Ecto neural progenitor cell (in vitro differentiated cells): Measurements from ENCODE around the gene SPATS2L.

Experiments
- DNase-seq: peaks from one replicate; pipeline ENCODE4 v3.0.0-alpha.2; 2018; ENCODE audit warnings: low spot score

Gene SPATS2L

GRCh38 chr2:200443916-200444315 lies 137.4 kb downstream of the SPATS2L start:
- no peak for DNase-seq

- DNase-seq: no peak
These were observed 138.0 kb downstream of the SPATS2L start for GRCh38 chr2:200444530-200444929.

DNA sequence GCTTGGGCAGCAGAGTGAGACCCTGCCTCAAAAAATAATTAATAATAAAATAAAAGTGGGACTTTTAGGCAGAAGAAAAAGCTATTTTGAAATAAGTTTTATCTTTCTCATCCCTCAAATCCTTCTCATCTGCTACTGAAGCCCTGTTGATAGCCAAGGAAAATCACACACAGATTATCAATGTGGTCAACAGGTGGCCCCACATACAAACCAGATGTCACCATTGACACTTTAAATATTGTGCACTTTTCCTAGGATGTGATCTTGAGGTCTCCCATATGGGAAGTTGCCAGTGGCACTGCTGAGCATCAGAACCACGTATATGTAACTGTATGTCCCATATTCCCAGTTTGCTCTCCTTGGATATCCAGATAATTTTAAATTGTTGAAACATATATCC lies 138.8 kb downstream of the SPATS2L start:
- DNase-seq: no peak

DNA sequence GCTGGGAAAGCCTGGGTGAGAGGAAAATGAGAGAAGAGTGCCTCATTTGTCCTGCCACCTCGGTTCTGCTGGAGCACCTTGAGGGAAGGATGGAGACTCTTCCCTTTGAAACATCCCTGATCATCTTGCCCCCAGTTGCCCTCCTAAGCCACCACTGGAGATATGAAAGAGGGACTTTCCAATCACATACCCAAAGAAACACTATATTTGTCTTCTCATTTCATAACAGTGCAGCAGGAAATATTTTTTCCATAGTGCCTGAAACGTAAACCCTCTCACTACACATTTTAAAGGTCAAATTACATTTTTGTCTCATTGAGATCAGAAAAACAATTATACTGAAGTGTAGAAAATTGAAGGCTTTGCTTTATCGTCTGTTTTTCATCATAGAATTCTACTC lies 140.1 kb downstream of the SPATS2L start:
- DNase-seq: no peak

GRCh38 chr2:200447139-200447855 lies 140.8 kb downstream of the SPATS2L start:
- no peak for DNase-seq

GRCh38 chr2:200448455-200448854 lies 142.0 kb downstream of the SPATS2L start:
- DNase-seq: no peak

DNA sequence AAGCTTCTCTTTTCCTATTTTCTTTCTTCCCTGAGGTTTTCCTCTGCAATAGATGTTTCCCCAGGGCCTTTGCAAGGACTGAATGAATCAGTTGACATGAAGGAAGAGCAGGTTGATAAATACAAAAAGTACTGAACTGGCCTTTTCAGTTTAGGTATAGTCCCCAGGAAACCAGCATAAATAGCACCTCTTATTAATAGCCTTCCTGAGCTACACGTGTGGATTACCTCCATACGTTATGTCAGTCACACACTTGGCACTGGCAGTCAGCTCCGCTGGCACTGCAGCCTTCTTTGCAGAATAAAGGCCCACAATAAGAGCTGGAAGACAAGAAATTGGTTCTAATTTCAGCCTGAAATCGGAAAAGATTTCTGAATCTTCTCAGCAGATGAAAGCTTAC lies 142.7 kb downstream of the SPATS2L start:
- no peak for DNase-seq

GRCh38 chr2:200450288-200450687 lies 143.8 kb downstream of the SPATS2L start:
- no peak for DNase-seq

GRCh38 chr2:200451511-200451910 lies 145.0 kb downstream of the SPATS2L start:
- DNase-seq: no peak

DNA sequence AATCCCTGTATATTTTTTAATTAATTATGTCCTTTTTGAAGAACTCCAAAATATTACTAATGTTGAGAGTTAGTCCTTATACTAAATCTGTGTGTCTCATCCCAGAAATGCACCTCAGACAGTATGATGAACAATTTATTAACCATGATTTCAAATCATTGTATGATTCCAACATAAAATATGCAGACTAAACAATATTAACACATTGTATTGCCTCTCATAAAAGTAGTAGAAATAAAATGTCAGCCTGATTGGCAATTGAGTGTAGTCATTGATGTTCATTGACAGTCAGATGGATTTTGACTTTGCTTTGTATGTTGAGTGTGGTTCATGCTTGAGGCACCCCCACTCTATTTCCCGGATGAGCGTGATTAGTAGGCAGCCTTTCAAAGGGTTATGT lies 145.9 kb downstream of the SPATS2L start:
- DNase-seq: no peak

- DNase-seq: no peak
These were observed 146.8 kb downstream of the SPATS2L start for GRCh38 chr2:200453142-200453852.

DNA sequence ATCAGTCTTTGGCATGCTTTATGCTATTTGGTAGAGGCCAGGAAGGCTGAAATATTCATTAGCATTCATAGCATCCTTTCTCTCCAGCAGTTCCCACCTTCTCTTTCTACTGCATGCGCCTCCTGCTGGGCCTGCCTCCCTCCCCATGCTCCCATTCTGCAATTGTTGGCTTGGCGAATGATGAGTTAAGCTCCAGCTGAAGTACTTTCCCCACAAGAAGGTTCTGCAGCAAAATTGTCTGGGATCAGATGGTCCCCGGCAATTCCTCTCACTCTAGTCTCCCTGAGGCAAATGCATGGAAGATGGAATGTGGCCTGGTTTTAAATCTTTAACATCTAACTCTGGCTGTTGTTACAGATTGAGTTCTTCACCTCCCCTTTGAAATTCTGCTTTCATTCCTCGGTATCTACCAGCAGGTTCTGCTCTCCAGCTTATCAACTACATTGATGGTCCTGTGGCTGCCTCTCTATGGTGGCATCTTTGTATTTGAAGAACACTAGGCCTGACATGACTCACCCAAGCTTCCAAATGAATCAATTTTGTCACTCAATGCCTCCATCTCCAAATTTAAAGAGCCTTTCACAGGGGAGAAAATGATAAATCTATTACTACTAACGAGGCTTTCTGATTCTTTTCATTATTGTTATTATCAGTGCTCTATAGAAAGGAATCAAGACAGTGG lies 147.5 kb downstream of the SPATS2L start:
- DNase-seq: no peak

GRCh38 chr2:200454927-200455801 lies 148.7 kb downstream of the SPATS2L start:
- no peak for DNase-seq

- DNase-seq: no peak
These were observed 149.5 kb downstream of the SPATS2L start for GRCh38 chr2:200455958-200456421.

- no peak for DNase-seq
These were observed 150.1 kb downstream of the SPATS2L start for GRCh38 chr2:200456567-200456966.

DNA sequence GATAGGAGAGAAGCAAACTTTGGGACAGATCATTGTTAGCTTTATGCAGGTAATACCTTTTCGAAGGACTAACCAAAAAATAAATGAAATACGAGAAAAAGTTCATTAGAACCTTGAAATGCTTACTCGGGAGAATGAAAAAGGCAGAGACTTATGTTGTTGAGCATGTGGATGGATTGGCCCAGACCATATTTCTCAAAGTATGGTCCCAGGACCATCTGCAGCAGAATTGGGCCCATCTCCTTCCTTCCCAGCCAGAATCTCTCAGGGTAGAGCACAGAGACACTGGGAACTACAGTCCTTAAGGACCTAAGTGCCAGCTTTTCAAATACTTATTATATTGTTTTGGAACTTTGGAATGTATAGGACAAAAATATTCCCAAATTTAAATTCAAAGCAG lies 152.6 kb downstream of the SPATS2L start:
- no peak for DNase-seq

- DNase-seq: no peak
These were observed 155.6 kb downstream of the SPATS2L start for GRCh38 chr2:200461846-200462710.

GRCh38 chr2:200463452-200463851 lies 157.0 kb downstream of the SPATS2L start:
- no peak for DNase-seq

- no peak for DNase-seq
These were observed 160.2 kb downstream of the SPATS2L start for GRCh38 chr2:200466425-200467418.
